K562 (cell line): ENCODE results near the gene FYTTD1. TPM values are rescaled to one million over a fixed set of nuclear protein-coding genes. Genes with fewer than 3 reads are reported as not detected.

ENCODE experiments used
- CHD4 ChIP-seq: fragments of 200-600 bp; sonication (generic); IDR thresholded peaks from 3 replicates; pipeline ENCODE4 v1.6.1; 2012; ENCODE audit warnings: low read depth, mild to moderate bottlenecking, mixed read lengths, low read length, inconsistent platforms; ENCODE audit not compliant: insufficient read depth, insufficient replicate concordance, poor library complexity, severe bottlenecking
- DNMT1 ChIP-seq: fragments of 450-650 bp; IDR thresholded peaks from 2 replicates; pipeline ENCODE4 v1.6.1; 2016; ENCODE audit warnings: antibody characterized with exemption, mild to moderate bottlenecking
- HDAC1 ChIP-seq, 2 experiments: fragments of 450-650 bp; IDR thresholded peaks; 2 replicates each; pipeline ENCODE4 v1.6.1; 2016 to 2017; ENCODE audit warnings: inconsistent platforms in 1 of 2, mild to moderate bottlenecking in 1 of 2, moderate library complexity in 1 of 2
- NFIC ChIP-seq: fragments of 450-650 bp; IDR thresholded peaks from 2 replicates; pipeline ENCODE4 v1.6.1; 2017; ENCODE audit warnings: mild to moderate bottlenecking, inconsistent platforms
- NR2C2 ChIP-seq, 2 experiments: fragments of 200-800 bp in 1 of 2; sonication (Bioruptor generic) in 1 of 2; sonication (generic) in 1 of 2; formaldehyde crosslinking in 1 of 2; IDR thresholded peaks; 2 replicates each; pipeline versions ENCODE4 v1.6.1 to v1.8.0; 2016 to 2022; ENCODE audit warnings: mild to moderate bottlenecking in 1 of 2, missing compliant biosample characterization in 1 of 2, missing genetic modification characterization in 1 of 2, missing genetic modification reagents in 1 of 2
- RBM25 ChIP-seq: fragments of 200-400 bp; formaldehyde crosslinking; IDR thresholded peaks from 2 replicates; pipeline ENCODE4 v1.6.1; 2018; ENCODE audit warnings: low read length, low read depth, moderate library complexity; ENCODE audit not compliant: severe bottlenecking
- TEAD4 ChIP-seq, 2 experiments: sonication (generic) in 1 of 2; formaldehyde crosslinking in 1 of 2; IDR thresholded peaks; 2 replicates each; pipeline versions ENCODE4 v1.6.1 to v1.8.0; 2012 to 2022; ENCODE audit warnings: borderline replicate concordance in 1 of 2, inconsistent platforms in 1 of 2, low read length in 1 of 2, mild to moderate bottlenecking in 1 of 2, missing genetic modification reagents in 1 of 2
- ZNF280A ChIP-seq: fragments of 450-650 bp; IDR thresholded peaks from 2 replicates; pipeline ENCODE4 v1.6.1; 2018; ENCODE audit warnings: mild to moderate bottlenecking, low read depth; ENCODE audit not compliant: partially characterized antibody
- ZNF3 ChIP-seq: fragments of 250-450 bp; sonication (Bioruptor Pico); IDR thresholded peaks from 2 replicates; pipeline ENCODE4 v1.5.0; 2021; ENCODE audit warnings: mild to moderate bottlenecking, moderate library complexity
- ZNF354B ChIP-seq: fragments of 250-450 bp; sonication (Bioruptor Pico); IDR thresholded peaks from 2 replicates; pipeline ENCODE4 v1.4.0; 2020
- ZNF518B ChIP-seq: fragments of 250-450 bp; sonication (Bioruptor Pico); IDR thresholded peaks from 2 replicates; pipeline ENCODE4 v1.5.0; 2021; ENCODE audit warnings: mild to moderate bottlenecking, moderate library complexity
- polyA plus RNA-seq, 8 experiments: library from polyadenylated mRNA; depleted of rRNA in 4 of 8; stranded (reverse) in 5 of 8; unstranded in 3 of 8; fragments of >200 nt; fragmentation: Nextera tagmentation in 2 of 8; fragmentation: Illumina TruSeq in 1 of 8; extraction: Ambion mirVana in 2 of 8; extraction: Trizol in 1 of 8; gene quantifications; 2 replicates each; pipeline versions ENCODE4 v1.2.1 to v1.2.3, GENCODE V29; 2011 to 2014; ENCODE audit warnings: inconsistent platforms in 1 of 8, missing spikeins in 1 of 8
- total RNA-seq, 7 experiments: library from RNA; depleted of rRNA in 6 of 7; stranded (reverse); fragments of >200 nt in 6 of 7; fragmentation: Illumina TruSeq in 2 of 7; extraction: Trizol in 2 of 7; gene quantifications; 2 replicates each; pipeline versions ENCODE4 v1.2.1 to v1.2.3, GENCODE V29; 2011 to 2021; ENCODE audit warnings: low replicate concordance in 1 of 7

Gene FYTTD1
- total and polyA plus RNA-seq, 9 of the 15 experiments (the other 6 are each of a cell fraction or from before 2014, with no cell fraction given): 35.7 to 106 (median 76.3) TPM

GRCh38 chr3:197746801-197747237 is 2.9 kb upstream of the FYTTD1 start (continued):
- no peak for TF ChIP-seq ZNF280A
- peak; percentile 64 for TF ChIP-seq NFIC
- peak; percentile 74; the same call in 1 of the 2 replicates for TF ChIP-seq ZNF3 (CRISPR knock-in tag)
- peak; percentile 5; the same call in 1 of the 2 replicates for TF ChIP-seq TEAD4 (IDR thresholded peaks at IDR 0.05; ENCODE audit: low read length)
- no peak for TF ChIP-seq TEAD4 (CRISPR knock-in tag; IDR thresholded peaks at IDR 0.05; ENCODE audit: borderline replicate concordance)
- no peak for TF ChIP-seq HDAC1 (IDR thresholded peaks at IDR 0.05)
- no peak for TF ChIP-seq NR2C2 (CRISPR knock-in tag; IDR thresholded peaks at IDR 0.05)
- peak; percentile 63; the same call in 1 of the 2 replicates for TF ChIP-seq NR2C2 (tag; IDR thresholded peaks at IDR 0.05)
- peak; percentile 64 for TF ChIP-seq CHD4
- TF ChIP-seq DNMT1: no peak
- peak; percentile 74 for TF ChIP-seq RBM25
- no peak for TF ChIP-seq ZNF354B (CRISPR knock-in tag)
- no peak for TF ChIP-seq ZNF518B (CRISPR knock-in tag)
